HCEC 1CT (cell line): ENCODE data around the gene SMU1.
"Not testable (repeated sequence)": the region's sequence is repeated elsewhere in the genome, so short reads cannot be mapped to it uniquely, and the experiment has no call there.

Experiments used
- DNase-seq: peaks from one replicate; pipeline ENCODE4 v3.0.0-alpha.2; 2017

SMU1 gene

GRCh38 chr9:33105504-33105903 lies 29.0 kb upstream of the SMU1 start:
- no peak for DNase-seq

DNA sequence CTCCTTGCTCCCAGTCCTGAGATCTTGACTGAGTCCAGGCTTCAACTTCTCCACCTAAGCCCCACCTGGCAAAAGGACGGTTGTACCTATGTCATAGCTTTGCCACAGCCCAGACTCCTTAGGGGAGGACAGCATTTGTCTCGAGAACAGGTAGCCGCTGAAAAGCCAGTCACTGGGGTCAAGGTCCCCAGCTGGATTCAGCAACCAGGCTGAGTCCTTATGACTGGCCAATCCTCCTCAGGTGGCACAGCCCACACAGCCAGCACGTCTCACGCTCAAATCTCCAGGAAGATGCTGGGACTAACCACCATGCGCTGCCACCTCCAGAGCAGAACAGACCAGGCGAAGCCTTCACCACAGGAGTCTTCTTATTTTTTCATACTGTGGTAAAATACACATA lies 27.9 kb upstream of the SMU1 start:
- no peak for DNase-seq

GRCh38 chr9:33103501-33104281 lies 27.2 kb upstream of the SMU1 start:
- no peak for DNase-seq

DNA sequence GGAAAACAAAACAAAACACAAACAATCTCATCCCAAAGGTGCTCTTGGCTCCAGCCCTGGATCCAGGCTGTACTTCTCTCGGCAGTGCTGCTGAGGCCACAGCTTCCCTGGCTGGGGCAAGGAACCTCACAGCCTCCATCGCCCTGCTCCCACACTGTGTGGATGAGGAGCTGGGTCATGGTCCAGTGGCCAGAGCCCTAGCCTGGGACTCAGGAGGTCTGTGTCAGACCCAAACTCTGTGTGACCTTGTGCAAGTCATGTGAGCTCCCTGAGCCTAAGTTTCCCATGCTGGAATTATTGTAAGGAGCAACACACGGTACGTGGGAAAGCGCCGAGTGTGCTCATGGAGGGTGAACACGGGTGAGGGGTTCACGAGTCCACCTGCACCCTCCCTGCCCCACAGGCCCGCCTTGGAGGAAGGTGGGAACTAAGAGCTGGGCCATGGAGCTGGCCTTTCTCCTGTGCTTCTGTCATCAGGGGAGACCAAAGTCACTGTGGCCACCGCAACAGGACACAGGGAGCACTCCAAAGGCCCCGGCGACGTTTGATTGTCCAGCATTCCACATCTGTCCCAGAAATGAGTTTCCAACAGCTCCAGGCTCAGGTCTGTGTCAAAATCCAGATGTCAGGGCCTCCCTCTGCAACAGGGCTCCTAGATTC lies 26.2 kb upstream of the SMU1 start:
- no peak for DNase-seq

DNA sequence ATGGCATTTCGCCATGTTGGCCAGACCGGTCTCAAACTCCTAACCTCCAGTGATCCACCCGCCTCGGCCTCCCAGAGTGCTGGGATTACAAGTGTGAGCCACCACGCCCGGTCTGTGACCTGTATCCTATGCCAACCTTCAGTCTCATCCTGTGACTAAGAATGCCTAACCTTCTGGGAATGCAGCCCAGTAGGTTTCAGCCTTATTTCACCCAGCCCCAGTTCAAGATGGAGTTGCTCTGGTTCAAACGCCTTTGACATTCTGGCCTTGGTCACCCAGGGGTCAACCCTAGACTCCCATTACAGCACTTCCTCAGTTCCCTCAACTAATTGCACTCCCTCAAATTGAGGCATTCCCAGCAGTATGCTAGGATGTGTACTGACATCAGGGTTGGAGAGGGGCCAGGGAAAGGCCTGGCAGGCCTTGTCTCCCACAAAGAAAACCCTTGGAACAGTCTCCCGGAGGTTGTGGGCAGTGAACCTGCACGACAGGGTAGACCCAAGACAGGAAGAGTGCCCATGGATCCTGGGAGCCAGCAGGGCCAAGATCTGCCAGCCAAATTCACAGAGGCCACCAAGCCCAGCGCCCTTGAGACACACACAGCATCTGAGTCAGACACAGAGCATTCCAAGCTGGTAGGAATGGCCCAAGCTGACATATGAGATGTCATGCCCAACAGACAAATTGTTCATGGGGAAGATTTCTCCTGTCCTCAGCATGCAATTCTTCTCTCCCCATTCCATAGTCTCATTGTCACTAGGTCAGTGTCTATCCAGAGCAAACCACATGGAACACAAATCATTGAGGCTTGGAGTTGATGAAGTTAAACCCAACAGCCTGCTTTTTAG lies 24.9 kb upstream of the SMU1 start:
- peak; percentile 46 for DNase-seq

DNA sequence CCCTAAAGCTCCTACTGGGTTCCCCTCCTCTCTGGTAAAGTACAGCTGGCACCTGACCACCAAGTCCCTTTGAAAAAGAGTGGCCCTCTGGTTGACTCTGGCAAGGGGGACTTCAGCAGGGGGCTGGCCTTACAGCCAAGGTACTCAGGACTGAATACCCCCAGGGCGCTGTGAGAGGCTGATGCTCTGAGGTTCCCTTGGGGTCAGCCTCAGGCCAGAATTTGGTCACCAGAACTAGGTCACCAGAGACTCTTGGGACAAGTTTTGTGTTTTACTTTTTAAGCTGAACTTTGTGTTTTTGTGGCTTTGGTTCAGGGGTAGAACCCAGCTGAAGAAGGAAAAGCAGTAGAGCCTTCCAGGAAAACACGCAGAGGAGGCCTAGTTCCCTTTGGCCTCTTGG lies 23.3 kb upstream of the SMU1 start:
- no peak for DNase-seq

DNA sequence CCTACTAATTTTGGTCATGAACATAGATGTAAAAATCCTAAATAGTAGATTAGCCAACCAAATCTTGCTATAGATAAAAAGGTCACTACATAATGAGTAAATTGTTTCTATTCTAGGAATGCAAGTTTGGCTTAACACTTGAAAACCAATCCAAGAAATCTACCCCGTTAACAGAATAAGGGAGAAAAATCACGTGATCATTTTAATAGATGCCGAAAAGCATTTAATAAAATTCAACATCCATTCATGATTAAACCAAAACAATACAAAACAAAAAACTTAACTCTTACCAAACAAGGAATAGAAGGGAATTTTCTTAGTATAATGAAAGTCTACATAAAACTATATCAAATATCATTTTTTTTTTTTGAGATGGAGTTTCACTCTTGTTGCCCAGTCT lies 20.7 kb upstream of the SMU1 start:
- no peak for DNase-seq

- no peak for DNase-seq
These were observed 16.2 kb upstream of the SMU1 start for GRCh38 chr9:33092634-33093033.

- not testable (repeated sequence) for DNase-seq
These were observed 9.2 kb upstream of the SMU1 start for GRCh38 chr9:33085672-33086071.

GRCh38 chr9:33082538-33083326 lies 6.3 kb upstream of the SMU1 start:
- DNase-seq = no peak

- DNase-seq = no peak
These were observed 5.7 kb upstream of the SMU1 start for GRCh38 chr9:33082128-33082527.

- peak; percentile 77 for DNase-seq
These were observed 4.8 kb upstream of the SMU1 start for GRCh38 chr9:33081128-33081851.

DNA sequence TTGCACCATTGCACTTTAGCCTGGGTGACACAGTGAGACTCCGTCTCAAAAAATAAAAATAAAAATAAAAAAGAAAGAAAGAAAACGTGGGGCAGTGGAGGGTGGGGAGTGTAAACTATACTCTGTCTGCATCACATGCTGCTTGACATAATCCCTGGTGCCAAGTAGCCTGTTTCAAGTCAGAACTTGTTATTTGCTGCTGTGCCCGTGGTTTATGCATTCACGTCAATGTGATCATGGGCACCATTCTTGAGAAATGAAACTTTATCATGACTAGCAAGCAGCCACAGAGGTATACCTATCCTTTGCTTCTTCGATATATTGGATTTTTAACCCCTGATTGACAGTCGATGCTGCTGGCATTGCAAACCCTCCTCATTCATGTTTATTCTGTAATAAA lies 4.1 kb upstream of the SMU1 start:
- DNase-seq = no peak

DNA sequence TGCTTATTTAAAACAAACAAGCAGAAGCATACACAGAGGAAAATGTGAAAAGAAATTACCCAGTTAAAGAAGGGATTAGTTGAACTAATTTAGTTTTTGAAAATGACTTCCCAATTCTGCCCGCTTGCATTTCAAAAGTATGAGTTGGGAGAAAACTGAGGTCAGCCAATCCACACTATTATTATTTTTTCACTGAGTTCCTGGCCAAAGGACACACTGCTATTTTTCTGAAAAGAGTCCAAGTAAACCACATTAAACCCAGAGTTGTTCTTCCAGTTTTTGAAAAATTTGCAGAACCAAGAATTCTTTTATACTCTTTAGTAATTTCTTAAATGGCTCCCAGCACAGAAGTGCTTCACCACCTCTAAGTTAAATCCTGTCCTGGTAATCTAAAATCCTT lies 7.5 kb downstream of the SMU1 start:
- no peak for DNase-seq

GRCh38 chr9:33065157-33066076 lies 11.1 kb downstream of the SMU1 start:
- DNase-seq = no peak

DNA sequence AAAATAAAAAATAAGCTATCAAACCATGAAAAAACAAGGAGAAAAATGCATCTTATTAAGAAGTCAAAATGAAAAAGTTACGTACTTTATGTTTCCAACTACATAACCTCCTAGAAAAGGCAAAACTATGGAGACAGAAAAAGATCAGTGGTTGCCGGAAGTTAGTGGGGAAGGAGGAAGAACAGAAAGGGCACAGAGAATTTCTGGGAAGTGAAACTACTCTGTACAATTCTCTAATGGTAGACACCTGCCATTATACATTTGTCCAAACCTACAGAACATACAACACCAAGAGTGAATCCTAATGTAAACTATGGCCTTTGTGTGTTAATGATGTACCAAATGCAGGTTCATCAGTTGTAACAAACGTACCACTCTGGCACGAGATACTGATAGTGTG lies 25.3 kb downstream of the SMU1 start:
- no peak for DNase-seq

DNA sequence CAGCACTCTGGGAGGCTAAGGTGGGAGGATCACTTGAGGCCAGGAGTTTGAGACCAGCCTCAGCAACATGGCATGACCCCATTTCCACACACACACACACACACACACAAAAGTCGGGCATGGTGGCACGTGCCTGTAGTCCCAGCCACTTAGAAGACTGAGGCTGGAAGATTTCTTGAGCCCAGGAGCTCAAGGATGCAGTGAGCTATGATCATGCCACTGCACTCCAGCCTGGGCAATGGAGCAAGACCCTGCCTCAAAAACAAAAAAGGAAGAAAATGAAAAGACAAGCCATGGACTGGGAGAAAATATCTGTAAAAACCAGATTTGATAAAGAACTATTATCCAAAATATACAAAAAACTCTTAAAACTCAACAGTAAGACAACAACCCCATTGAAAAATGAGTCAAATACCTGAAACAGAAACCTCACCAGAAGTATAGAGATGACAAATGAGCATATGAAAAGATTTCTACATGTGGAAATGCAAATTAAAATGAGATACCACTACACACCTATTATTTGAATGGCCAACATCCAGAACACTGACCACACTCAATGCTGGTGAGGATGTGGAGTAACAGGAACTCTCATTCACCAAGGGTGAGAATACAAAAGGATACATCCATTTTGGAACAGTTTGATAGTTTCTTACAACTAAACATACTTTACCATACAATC lies 26.7 kb downstream of the SMU1 start:
- no peak for DNase-seq

DNA sequence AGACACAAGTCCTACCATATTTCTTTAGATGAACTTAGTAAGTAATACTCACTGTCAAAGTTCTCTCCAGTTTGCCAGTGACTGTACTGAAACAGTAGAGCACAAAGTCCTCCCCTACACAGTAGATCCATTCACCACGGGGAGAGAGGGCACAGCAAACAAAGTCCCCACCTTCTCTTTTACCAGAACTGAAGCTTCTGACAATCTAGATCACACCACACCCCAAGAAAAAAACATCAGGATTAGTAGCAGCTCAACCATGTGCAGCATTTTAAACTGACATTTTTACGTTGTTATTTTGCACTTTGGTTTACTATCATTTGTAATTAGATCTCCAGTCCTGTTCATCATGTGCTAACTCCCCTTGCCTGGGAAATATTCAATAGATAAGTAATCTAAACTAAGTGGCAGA lies 28.4 kb downstream of the SMU1 start:
- DNase-seq = no peak

GRCh38 chr9:33046061-33046460 lies 30.4 kb downstream of the SMU1 start:
- no peak for DNase-seq

DNA sequence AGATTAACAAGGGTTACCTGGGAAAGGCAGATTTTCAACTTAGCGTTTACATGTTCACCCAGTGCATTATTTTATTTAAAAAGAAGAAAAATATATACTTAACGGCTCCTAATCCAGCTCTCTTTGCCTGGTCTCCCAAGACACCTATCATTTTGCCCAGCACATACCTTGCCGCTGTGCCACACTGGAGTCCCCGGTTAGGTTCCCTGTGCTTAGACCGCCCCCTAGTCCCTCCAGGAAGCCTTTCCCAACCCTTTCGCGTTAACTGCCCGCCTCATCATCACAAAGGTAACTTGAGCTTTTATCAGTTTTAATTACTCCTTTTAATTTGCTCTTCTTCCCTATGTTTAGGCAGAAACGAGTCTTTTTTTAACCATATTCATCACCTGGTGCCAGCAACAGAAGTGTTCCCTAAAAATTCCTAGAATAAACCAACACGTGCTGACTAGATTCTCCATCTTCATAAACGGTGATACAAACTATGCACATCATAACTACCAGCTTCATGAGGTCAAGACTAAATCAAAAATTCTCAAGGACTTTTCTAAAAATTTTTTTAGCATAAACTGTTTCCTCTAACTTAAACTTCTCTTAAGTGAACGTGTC lies 31.7 kb downstream of the SMU1 start:
- DNase-seq = no peak
